HUES48 (cell line): ENCODE results near the gene SLC25A21.
"Not testable (repeated sequence)": the region's sequence is repeated elsewhere in the genome, so short reads cannot be mapped to it uniquely, and the experiment has no call there.

Experiments
- H3K27ac ChIP-seq: one replicate; pipeline ENCODE4 v1.7.0; 2013; ENCODE audit warnings: low read depth, low read length, inconsistent platforms
- H3K27me3 ChIP-seq: 2 replicates; pipeline ENCODE4 v1.6.1; 2013; ENCODE audit warnings: mild to moderate bottlenecking, low read length; ENCODE audit not compliant: control insufficient read depth, insufficient read depth
- H3K36me3 ChIP-seq: 2 replicates; pipeline ENCODE4 v1.6.1; 2013; ENCODE audit warnings: low read length; ENCODE audit not compliant: control insufficient read depth, insufficient read depth
- H3K4me1 ChIP-seq: 2 replicates; pipeline ENCODE4 v1.6.1; 2013; ENCODE audit warnings: mild to moderate bottlenecking, low read length; ENCODE audit not compliant: control insufficient read depth, insufficient read depth
- H3K4me3 ChIP-seq: 2 replicates; pipeline ENCODE4 v1.5.1; 2013; ENCODE audit warnings: mild to moderate bottlenecking, low read depth, low read length
- H3K9ac ChIP-seq: 2 replicates; pipeline ENCODE4 v1.6.1; 2013; ENCODE audit warnings: mild to moderate bottlenecking, low read depth, low read length, moderate library complexity
- H3K9me3 ChIP-seq: 2 replicates; pipeline ENCODE4 v1.6.1; 2013; ENCODE audit warnings: low read length; ENCODE audit not compliant: control insufficient read depth, insufficient read depth

Gene SLC25A21

GRCh38 chr14:36910578-36910977 lies 261.8 kb downstream of the SLC25A21 start:
- Histone ChIP-seq H3K27ac (no peak overlapping the region), H3K4me1 (0 out of 2 replicates have a peak, but pooled peaks cover 3% of the 10 kb centered on the region), H3K4me3 (no peak overlapping the region), H3K36me3 (no peaks in the 10 kb centered on the region), H3K9ac (no peak overlapping the region), H3K27me3 (no peaks in the 10 kb centered on the region), H3K9me3 (no peaks in the 10 kb centered on the region)

GRCh38 chr14:36905272-36905888 lies 267.0 kb downstream of the SLC25A21 start:
- no peak overlapping the region for H3K9ac ChIP-seq
- no peaks in the 10 kb centered on the region for H3K27me3 ChIP-seq
- H3K36me3 ChIP-seq: no peaks in the 10 kb centered on the region
- H3K4me3 ChIP-seq: no peak overlapping the region
- H3K27ac ChIP-seq: no peak overlapping the region
- 0 out of 2 replicates have a peak, but pooled peaks cover 4% of the 10 kb centered on the region for H3K4me1 ChIP-seq
- H3K9me3 ChIP-seq: no peaks in the 10 kb centered on the region

GRCh38 chr14:36901861-36902260 lies 270.5 kb downstream of the SLC25A21 start:
- H3K9ac ChIP-seq: no peak overlapping the region
- 0 out of 2 replicates have a peak, but pooled peaks cover 4% of the 10 kb centered on the region for H3K4me1 ChIP-seq
- H3K27ac ChIP-seq: no peak overlapping the region
- no peaks in the 10 kb centered on the region for H3K36me3 ChIP-seq
- no peaks in the 10 kb centered on the region for H3K27me3 ChIP-seq
- H3K9me3 ChIP-seq: peaks cover 4% of the 10 kb centered on the region
- no peak overlapping the region for H3K4me3 ChIP-seq

- H3K9me3 ChIP-seq: peaks cover 4% of the 10 kb centered on the region
- no peaks in the 10 kb centered on the region for H3K36me3 ChIP-seq
- no peak overlapping the region for H3K9ac ChIP-seq
- no peaks in the 10 kb centered on the region for H3K27me3 ChIP-seq
- no peak overlapping the region for H3K4me3 ChIP-seq
- H3K4me1 ChIP-seq: 0 out of 2 replicates have a peak, but pooled peaks cover 4% of the 10 kb centered on the region
- no peak overlapping the region for H3K27ac ChIP-seq
Observed at GRCh38 chr14:36900846-36901245, 271.6 kb downstream of the SLC25A21 start.

GRCh38 chr14:36896300-36896699 lies 276.1 kb downstream of the SLC25A21 start:
- H3K4me1 ChIP-seq, H3K9me3 ChIP-seq, H3K4me3 ChIP-seq, H3K27ac ChIP-seq, H3K36me3 ChIP-seq, H3K9ac ChIP-seq, H3K27me3 ChIP-seq: not testable (repeated sequence)

- H3K27me3 ChIP-seq: no peaks in the 10 kb centered on the region
- no peaks in the 10 kb centered on the region for H3K4me1 ChIP-seq
- H3K36me3 ChIP-seq: no peaks in the 10 kb centered on the region
- no peak overlapping the region for H3K27ac ChIP-seq
- H3K9ac ChIP-seq: no peak overlapping the region
- H3K9me3 ChIP-seq: no peaks in the 10 kb centered on the region
- H3K4me3 ChIP-seq: no peak overlapping the region
Observed at GRCh38 chr14:36884049-36884448, 288.4 kb downstream of the SLC25A21 start.

- Histone ChIP-seq H3K27me3 (no peaks in the 10 kb centered on the region), H3K9ac (no peak overlapping the region), H3K4me3 (no peak overlapping the region), H3K36me3 (no peaks in the 10 kb centered on the region), H3K9me3 (no peaks in the 10 kb centered on the region), H3K4me1 (no peaks in the 10 kb centered on the region), H3K27ac (no peak overlapping the region)
Observed at GRCh38 chr14:36880276-36880675, 292.1 kb downstream of the SLC25A21 start.

GRCh38 chr14:36879558-36879957 lies 292.8 kb downstream of the SLC25A21 start:
- no peaks in the 10 kb centered on the region for H3K36me3 ChIP-seq

GRCh38 chr14:36874396-36875138 lies 297.8 kb downstream of the SLC25A21 start:
- Histone ChIP-seq H3K27me3 (no peaks in the 10 kb centered on the region), H3K36me3 (no peaks in the 10 kb centered on the region), H3K4me1 (no peaks in the 10 kb centered on the region), H3K9me3 (no peaks in the 10 kb centered on the region), H3K9ac (no peak overlapping the region), H3K27ac (no peak overlapping the region), H3K4me3 (no peak overlapping the region)

More at GRCh38 chr14:36879558-36879957, 292.8 kb downstream of the SLC25A21 start:
- Histone ChIP-seq H3K9ac (no peak overlapping the region), H3K9me3 (no peaks in the 10 kb centered on the region), H3K4me1 (no peaks in the 10 kb centered on the region), H3K27me3 (no peaks in the 10 kb centered on the region), H3K27ac (no peak overlapping the region), H3K4me3 (no peak overlapping the region)

- Histone ChIP-seq H3K27me3 (no peaks in the 10 kb centered on the region), H3K27ac (no peak overlapping the region), H3K36me3 (no peaks in the 10 kb centered on the region), H3K9ac (no peak overlapping the region), H3K9me3 (no peaks in the 10 kb centered on the region), H3K4me1 (no peaks in the 10 kb centered on the region), H3K4me3 (no peak overlapping the region)
Observed at GRCh38 chr14:36870776-36871175, 301.6 kb downstream of the SLC25A21 start.

- Histone ChIP-seq H3K36me3 (no peaks in the 10 kb centered on the region), H3K4me1 (0 out of 2 replicates have a peak, but pooled peaks cover 3% of the 10 kb centered on the region), H3K9ac (no peak overlapping the region), H3K27me3 (no peaks in the 10 kb centered on the region), H3K4me3 (no peak overlapping the region), H3K9me3 (no peaks in the 10 kb centered on the region), H3K27ac (no peak overlapping the region)
Observed at GRCh38 chr14:36869125-36869524, 303.3 kb downstream of the SLC25A21 start.
